PC-9 (cell line): ENCODE results near the gene SLC35D1.

ENCODE experiments used
- EZH2 ChIP-seq: fragments of 200-600 bp; sonication (generic); IDR thresholded peaks from 2 replicates; pipeline ENCODE4 v1.8.0; 2017; ENCODE audit warnings: antibody characterized with exemption, low read depth
- TF ChIP-seq, protein P1 (sequence below): fragments of 200-600 bp; sonication (generic); conservative IDR thresholded peaks from 2 replicates; pipeline ENCODE4 v1.6.1; 2017; ENCODE audit warnings: mixed run types, antibody characterized with exemption, mild to moderate bottlenecking, moderate library complexity

DNA sequence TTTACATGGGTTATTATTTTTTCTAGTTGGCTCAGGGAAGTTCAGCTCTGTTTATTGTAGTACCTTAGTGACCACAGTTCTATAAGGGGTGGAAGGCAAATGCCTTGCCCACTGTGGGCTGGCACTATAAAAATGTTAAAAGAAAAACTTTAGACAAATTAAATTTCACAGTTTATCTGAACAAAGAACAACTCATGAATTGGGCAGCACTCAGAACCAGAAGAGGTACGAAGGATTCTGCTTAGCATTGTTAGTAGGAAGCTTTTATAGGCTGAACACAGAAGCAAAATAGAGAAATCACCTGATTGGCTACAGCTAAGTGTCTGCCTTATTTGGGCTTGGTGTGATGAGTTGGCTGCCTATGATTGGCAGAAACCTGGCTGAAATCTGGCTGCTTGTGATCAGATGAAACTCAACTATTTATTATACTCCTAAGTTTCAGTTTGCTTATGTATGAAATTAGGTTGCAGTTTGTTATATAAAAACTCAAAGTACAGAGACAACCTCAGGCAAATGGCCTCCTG is 35.8 kb upstream of the SLC35D1 start:
- TF ChIP-seq, protein P1, sequence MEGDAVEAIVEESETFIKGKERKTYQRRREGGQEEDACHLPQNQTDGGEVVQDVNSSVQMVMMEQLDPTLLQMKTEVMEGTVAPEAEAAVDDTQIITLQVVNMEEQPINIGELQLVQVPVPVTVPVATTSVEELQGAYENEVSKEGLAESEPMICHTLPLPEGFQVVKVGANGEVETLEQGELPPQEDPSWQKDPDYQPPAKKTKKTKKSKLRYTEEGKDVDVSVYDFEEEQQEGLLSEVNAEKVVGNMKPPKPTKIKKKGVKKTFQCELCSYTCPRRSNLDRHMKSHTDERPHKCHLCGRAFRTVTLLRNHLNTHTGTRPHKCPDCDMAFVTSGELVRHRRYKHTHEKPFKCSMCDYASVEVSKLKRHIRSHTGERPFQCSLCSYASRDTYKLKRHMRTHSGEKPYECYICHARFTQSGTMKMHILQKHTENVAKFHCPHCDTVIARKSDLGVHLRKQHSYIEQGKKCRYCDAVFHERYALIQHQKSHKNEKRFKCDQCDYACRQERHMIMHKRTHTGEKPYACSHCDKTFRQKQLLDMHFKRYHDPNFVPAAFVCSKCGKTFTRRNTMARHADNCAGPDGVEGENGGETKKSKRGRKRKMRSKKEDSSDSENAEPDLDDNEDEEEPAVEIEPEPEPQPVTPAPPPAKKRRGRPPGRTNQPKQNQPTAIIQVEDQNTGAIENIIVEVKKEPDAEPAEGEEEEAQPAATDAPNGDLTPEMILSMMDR, result no peak
- no peak for TF ChIP-seq EZH2
